ENCODE data around the gene VPS50. TPM values are rescaled to one million over a fixed set of nuclear protein-coding genes. Genes with fewer than 3 reads are reported as not detected.

The VPS50 gene
- total and polyA plus RNA-seq, 9 donors: 7.7 to 28.6 (median 23.0) TPM

- no peaks in the 10 kb centered on the region for H3K9me3 ChIP-seq
- TF ChIP-seq EP300 (IDR thresholded peaks at IDR 0.05) (no peak), POLR2A (IDR thresholded peaks at IDR 0.05) (no peak), CTCF (IDR thresholded peaks at IDR 0.05) (no peak)
- no peaks in the 10 kb centered on the region for H3K4me1 ChIP-seq (ENCODE audit: insufficient read depth)
- H3K4me3 ChIP-seq: no peak overlapping the region
- DNase-seq: no peak
- 49 to 60% (median 59%) methylated on average over 3 of the region's 3 CpGs for WGBS, 3 donors
- H3K27me3 ChIP-seq: no peaks in the 10 kb centered on the region
- no peaks in the 10 kb centered on the region for H3K36me3 ChIP-seq
- intact Hi-C loops (cut with DNase I): no loop called here
- no peak overlapping the region for H3K27ac ChIP-seq
Observed at GRCh38 chr7:93194386-93194785, 37.8 kb upstream of the VPS50 start.

- Histone ChIP-seq H3K9me3 (no peaks in the 10 kb centered on the region), H3K36me3 (no peaks in the 10 kb centered on the region), H3K27ac (no peak overlapping the region), H3K4me3 (no peak overlapping the region), H3K27me3 (no peaks in the 10 kb centered on the region), H3K4me1 (ENCODE audit: insufficient read depth) (no peaks in the 10 kb centered on the region)
- no peak for DNase-seq
- 61 to 84% (median 83%) methylated on average over 2 of the region's 2 CpGs for WGBS, 3 donors
- no peak for TF ChIP-seq CTCF (IDR thresholded peaks at IDR 0.05)
- no peak for TF ChIP-seq POLR2A (IDR thresholded peaks at IDR 0.05)
- intact Hi-C loops (cut with DNase I): no loop called here
Observed at GRCh38 chr7:93196336-93196735, 35.8 kb upstream of the VPS50 start.

- no peak overlapping the region for H3K27ac ChIP-seq
- intact Hi-C loops (cut with DNase I): no loop called here
- TF ChIP-seq POLR2A (IDR thresholded peaks at IDR 0.05): no peak
- no peak for TF ChIP-seq CTCF (IDR thresholded peaks at IDR 0.05)
- no peak for TF ChIP-seq EP300 (IDR thresholded peaks at IDR 0.05)
- no peaks in the 10 kb centered on the region for H3K4me1 ChIP-seq (ENCODE audit: insufficient read depth)
- DNase-seq: no peak
- H3K9me3 ChIP-seq: no peaks in the 10 kb centered on the region
- H3K4me3 ChIP-seq: no peak overlapping the region
- H3K27me3 ChIP-seq: no peaks in the 10 kb centered on the region
- no peaks in the 10 kb centered on the region for H3K36me3 ChIP-seq
Observed at GRCh38 chr7:93198472-93198871, 33.7 kb upstream of the VPS50 start.

DNA sequence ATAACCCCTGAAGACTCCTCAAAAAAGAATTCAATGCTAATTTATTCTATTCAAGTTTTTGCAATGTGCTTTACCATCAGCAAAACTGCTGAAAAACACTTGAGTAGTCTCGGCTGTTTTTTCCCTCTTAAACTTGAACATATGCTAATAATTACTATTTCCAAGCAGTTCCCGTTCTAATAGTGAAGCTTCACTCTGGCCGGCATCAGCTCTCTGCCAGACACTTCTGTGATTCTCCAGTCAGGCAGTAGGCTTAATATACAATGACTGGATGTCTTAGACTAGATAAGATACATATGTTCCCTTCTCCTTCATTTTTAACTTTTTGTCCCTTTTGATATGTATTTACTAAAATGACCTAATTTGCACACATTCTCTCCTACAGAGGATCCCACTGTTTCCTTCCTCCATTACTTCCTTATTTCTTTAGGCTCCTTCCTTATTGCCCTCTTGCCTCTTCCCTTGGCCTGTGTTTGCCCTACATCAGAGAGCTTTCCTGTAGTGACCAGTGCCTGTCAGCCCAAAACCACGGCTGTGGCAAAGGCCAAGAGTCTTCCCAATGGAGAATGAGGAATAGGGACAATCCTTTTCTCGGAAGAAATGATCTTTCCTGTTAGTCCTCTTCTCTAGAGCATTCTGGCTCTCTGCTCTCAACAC, 29.4 kb upstream of the VPS50 start:
- WGBS, 3 donors: 64 to 71% (median 69%) methylated on average over 5 of the region's 5 CpGs
- DNase-seq: no peak
- H3K27me3 ChIP-seq: no peaks in the 10 kb centered on the region
- H3K4me3 ChIP-seq: no peak overlapping the region
- TF ChIP-seq CTCF (IDR thresholded peaks at IDR 0.05): no peak
- TF ChIP-seq EP300 (IDR thresholded peaks at IDR 0.05): no peak
- no peak for TF ChIP-seq POLR2A (IDR thresholded peaks at IDR 0.05)
- no peaks in the 10 kb centered on the region for H3K36me3 ChIP-seq
- no peak overlapping the region for H3K27ac ChIP-seq
- H3K4me1 ChIP-seq (ENCODE audit: insufficient read depth): no peaks in the 10 kb centered on the region
- no peaks in the 10 kb centered on the region for H3K9me3 ChIP-seq
- intact Hi-C loops (cut with DNase I): no loop called here
